Fibroblast of skin of scalp (primary cell): Measurements from ENCODE around the gene IRF1.

Source experiments
- DNase-seq: peaks from one replicate; pipeline ENCODE4 v3.0.0-alpha.2; 2013

Gene IRF1

GRCh38 chr5:132500244-132500930 is 9.8 kb upstream of the IRF1 start:
- DNase-seq = no peak

GRCh38 chr5:132499440-132500243 is 9.1 kb upstream of the IRF1 start:
- DNase-seq = no peak

GRCh38 chr5:132498686-132499271 is 8.2 kb upstream of the IRF1 start:
- DNase-seq = no peak

GRCh38 chr5:132498152-132498551 is 7.6 kb upstream of the IRF1 start:
- peak; percentile 62 for DNase-seq

GRCh38 chr5:132497488-132497997 is 7.0 kb upstream of the IRF1 start:
- peak; percentile 94 for DNase-seq

GRCh38 chr5:132496631-132497487 is 6.3 kb upstream of the IRF1 start:
- DNase-seq = peak; percentile 79

GRCh38 chr5:132496191-132496630 is 5.6 kb upstream of the IRF1 start:
- DNase-seq = peak; percentile 87

GRCh38 chr5:132495667-132496190 is 5.2 kb upstream of the IRF1 start:
- peak; percentile 97 for DNase-seq

- no peak for DNase-seq
Measured at GRCh38 chr5:132493821-132494220, 3.2 kb upstream of the IRF1 start.

- no peak for DNase-seq
Measured at GRCh38 chr5:132493241-132493640, 2.7 kb upstream of the IRF1 start.

- no peak for DNase-seq
Measured at GRCh38 chr5:132492386-132493125, 2.0 kb upstream of the IRF1 start.

GRCh38 chr5:132491368-132492364 is 1.1 kb upstream of the IRF1 start:
- DNase-seq = no peak

- peak; percentile 48 for DNase-seq
Measured at GRCh38 chr5:132489871-132490483, 596 bp downstream of the IRF1 start.

GRCh38 chr5:132489051-132489770 is 1.4 kb downstream of the IRF1 start:
- no peak for DNase-seq

- DNase-seq = no peak
Measured at GRCh38 chr5:132488590-132488989, 2.0 kb downstream of the IRF1 start.

- no peak for DNase-seq
Measured at GRCh38 chr5:132487841-132488555, 2.6 kb downstream of the IRF1 start.

- no peak for DNase-seq
Measured at GRCh38 chr5:132487095-132487428, 3.5 kb downstream of the IRF1 start.
